Epithelial cell of umbilical artery (primary cell): Measurements from ENCODE around the gene ECM2. TPM values are rescaled to one million over a fixed set of nuclear protein-coding genes. Genes with fewer than 3 reads are reported as not detected.

ENCODE experiments used
- total RNA-seq: library from RNA; depleted of rRNA; stranded (reverse); fragments of >200 nt; gene quantifications from 2 replicates; pipeline ENCODE4 v1.2.3, GENCODE V29; 2014

ECM2 gene
- 0.32 TPM in 1 of 2 replicates, not detected in the other for total RNA-seq

DNA sequence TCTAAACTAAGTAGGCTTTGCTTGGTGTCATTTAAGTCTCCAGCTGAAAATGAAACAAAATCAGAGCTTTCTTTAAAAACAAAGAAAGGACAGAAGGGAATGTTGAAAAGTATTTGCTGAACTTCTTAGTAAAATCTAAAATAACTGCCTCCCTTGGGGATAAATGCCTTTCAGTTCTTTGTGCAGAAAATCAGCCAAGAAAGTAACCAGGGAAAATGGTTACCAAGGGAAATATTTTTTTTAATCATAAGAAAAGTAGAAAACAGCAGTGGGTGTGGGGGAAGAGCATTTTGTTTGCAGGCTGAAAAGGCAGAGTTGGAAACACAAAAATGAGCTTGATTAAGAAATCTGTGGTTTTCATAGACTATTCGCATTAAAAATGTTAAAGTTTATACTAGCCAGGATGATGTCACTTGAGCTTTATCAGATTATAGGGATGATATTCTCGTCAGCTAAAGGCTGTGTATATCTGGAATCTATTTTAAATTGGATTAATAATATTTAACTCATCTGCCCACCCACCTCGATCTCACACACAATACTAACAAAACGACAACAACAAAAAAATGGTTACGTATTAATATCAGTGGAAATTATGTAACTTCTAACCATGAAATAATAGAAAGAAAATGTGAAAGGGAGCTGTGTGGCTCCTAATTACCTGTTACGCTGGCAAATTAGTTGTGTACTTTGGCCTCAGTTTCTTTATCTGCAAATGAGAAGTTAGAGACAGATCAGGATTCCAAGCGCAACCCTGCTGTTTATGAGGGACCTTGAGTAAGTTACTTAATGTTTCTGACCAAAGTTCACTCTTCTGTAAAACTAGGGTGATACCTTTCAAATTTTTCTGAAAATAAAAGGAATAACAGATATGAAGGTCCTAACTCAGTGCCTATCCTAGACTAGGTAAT is at the start of gene ECM2:
Gene ECM2 (minus strand): TSS at position 51 of the 911 bp plus-strand sequence. CDS start 13,124 bp downstream, outside the sequence.

DNA sequence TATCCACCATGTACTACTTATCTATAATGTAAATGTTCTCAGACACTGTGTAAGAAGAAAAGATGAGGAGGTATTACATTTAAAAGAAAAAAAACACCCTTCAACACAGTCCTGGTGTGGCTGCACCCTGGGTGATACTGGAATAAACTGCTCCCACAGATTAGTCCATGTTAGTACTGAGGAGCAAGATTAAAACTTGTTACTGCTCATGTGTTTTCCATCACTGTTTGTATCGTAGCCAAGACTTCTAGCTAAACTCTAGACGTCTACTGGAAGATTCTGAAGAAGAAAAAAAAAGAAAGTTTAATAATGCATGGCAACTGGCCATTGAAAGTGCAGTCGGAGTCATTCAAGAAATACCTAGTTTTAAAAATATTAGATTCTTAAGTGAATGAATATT is 53.5 kb downstream of the ECM2 start, which contains the start of gene ASPN:
Gene ASPN (minus strand): TSS at position 178 of the 400 bp plus-strand sequence.

Other genes with a start within 250 kb of the ECM2 start
- gene IARS1, start 242.3 kb downstream of the ECM2 start, total RNA-seq, result 201 and 253 TPM in 2 replicates
- gene NOL8, start 210.6 kb downstream of the ECM2 start, total RNA-seq, result 19.5 and 34.5 TPM in 2 replicates
- 2.6 and 4.7 TPM in 2 replicates for gene CENPP, start 210.0 kb downstream of the ECM2 start, total RNA-seq
- not detected in 2 replicates for gene OGN, start 131.4 kb downstream of the ECM2 start, total RNA-seq
- gene OMD, start 111.5 kb downstream of the ECM2 start, total RNA-seq, result not detected in 2 replicates
- gene ASPN, start 53.5 kb downstream of the ECM2 start, total RNA-seq, result not detected in 2 replicates
- gene IPPK, start 134.1 kb upstream of the ECM2 start, total RNA-seq, result 16.3 and 26.3 TPM in 2 replicates
- 44.4 and 47.7 TPM in 2 replicates for gene BICD2, start 228.8 kb upstream of the ECM2 start, total RNA-seq